HG02973 (cell line): ENCODE results near the gene ERICH6.
A peak's percentile ranks its signal among the peaks of the same experiment; 100 is the strongest.
"Not testable (repeated sequence)": the region's sequence is repeated elsewhere in the genome, so short reads cannot be mapped to it uniquely, and the experiment has no call there.

Source experiments
- ATAC-seq: cut with Tn5 transposase; IDR thresholded peaks from one replicate; pipeline ENCODE4 v1.9.1; 2021; ENCODE audit warnings: moderate library complexity; ENCODE audit not compliant: unreplicated experiment

ERICH6 gene

DNA sequence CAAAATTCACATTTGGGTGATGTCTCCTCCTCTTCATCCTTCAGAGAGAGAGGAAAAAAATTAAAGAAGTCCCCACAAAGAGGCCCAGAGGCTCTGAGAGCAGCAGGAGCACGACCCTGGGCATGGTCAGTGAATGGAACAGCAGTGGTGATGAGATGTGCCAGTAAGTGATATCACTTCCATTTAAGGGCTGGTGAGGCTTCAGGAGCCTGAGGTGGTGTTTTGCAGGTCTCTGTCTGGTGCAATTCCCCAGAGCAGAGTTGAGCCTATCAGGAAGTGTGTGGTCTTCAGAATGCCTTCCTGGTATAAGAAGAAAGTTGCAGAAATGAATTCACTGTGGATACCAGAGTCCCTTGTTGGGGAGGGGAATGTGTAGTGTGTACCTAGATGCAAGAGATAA lies 21.4 kb downstream of the ERICH6 start:
- no peak for ATAC-seq

DNA sequence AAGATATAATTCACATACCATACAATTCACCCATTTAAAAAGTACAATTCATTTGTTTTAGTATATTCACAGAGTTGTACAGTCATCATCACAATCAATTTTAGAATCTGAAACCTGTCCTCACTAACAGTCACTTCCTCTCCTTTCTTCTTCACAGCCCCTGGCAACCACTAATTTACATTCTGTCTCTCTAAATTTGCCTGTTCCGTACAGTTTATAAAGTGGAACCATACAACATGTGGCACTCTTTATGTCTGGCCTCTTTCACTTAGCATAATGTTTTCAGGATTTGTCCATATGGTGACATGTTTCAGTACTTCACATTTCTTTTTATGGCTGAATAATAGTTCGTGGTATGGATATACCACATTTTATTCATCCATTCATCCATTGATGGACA lies 22.7 kb downstream of the ERICH6 start:
- peak; percentile 96 for ATAC-seq

DNA sequence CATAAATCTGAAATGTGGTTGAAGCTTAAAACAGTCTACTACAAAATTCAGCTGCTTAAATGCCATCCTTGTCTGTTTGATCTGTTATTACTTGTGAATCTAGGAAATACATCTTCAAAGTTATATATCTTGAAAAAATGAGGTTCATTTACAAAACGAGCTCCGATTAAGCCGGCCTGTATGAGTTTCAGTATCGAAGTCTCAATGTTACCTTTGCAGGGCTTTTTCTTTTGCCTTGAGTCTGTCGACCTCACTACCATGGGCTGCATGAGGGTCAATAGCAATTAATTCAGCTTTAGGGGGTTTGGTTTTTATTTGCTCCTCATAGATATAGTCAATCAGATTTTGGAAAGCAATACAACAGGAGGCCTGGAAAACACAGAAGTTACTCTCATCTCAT lies 23.2 kb downstream of the ERICH6 start:
- peak; percentile 4 for ATAC-seq

DNA sequence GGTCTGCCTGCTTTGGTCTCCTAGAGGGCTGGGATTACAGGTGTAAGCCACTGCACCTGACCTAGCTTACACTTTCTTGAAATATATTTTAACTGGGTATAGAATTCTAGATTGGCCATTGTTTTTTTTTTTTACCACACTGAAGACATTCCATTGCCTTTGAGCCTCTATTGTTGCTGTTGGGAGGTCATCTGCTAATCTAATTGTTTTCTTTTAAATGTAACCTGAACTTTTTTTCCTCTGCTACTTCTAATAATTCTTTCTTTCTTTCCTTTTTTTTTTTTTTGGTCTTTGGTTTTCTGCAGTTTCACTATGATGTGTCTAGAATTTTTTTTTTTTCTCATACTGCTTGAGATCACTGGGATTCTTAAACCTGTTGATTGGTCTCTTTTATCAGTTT lies 28.1 kb downstream of the ERICH6 start:
- ATAC-seq = no peak

DNA sequence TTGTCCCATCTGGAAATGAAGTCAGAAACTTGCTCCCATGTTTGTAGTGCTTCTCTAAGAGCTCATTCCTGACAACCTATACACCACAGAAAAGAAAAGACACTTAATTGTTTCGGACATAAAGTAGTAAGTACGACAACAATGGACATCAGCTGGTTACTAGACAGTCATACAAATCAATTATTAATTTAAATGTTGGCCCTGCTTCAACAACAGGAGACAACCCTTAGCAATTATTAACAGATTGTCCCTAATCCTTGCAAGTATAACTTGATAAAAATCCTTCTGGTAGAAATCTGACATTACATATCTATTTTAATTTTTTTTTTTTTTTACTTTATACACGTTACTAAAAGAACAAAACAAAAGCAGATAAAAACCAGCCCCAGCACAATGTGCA lies 29.8 kb downstream of the ERICH6 start:
- no peak for ATAC-seq

DNA sequence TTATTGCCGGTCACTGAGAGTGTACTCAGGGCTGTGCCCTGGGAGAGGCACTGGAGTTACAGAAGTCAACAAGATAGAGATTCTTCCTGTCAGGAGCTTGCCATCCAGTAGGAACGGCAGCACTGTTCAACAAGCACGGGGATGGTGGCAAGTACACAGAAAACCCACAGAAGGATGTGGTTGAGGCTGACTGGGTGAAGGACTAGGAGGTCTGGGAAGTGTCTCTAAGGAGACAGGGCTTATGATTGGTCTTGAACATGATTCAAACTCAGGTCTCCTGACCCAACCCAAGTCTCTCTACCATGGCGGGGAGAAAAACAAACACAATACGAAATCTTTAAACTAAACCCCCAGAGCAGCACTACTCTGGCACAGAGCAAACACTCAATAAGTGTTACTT lies 37.6 kb downstream of the ERICH6 start:
- ATAC-seq = no peak

DNA sequence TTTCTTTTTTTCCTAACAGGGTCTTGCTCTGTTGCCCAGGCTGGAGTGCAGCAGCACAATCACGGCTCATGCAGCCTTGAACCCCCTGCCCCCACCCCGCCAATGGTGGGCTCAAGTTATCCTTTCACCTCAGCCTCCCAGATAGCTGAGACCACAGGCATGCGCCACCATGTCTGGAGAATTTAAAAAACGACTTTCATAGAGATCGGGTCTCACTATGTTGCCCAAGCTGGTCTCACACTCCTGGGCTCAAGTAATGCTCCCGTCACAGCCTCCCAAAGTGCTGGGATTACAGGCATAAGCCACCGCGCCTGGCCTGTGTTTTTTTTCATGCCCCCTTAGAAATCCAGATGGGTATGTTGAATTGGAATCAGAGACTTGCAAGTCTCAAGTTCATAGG lies 40.3 kb downstream of the ERICH6 start:
- no peak for ATAC-seq

DNA sequence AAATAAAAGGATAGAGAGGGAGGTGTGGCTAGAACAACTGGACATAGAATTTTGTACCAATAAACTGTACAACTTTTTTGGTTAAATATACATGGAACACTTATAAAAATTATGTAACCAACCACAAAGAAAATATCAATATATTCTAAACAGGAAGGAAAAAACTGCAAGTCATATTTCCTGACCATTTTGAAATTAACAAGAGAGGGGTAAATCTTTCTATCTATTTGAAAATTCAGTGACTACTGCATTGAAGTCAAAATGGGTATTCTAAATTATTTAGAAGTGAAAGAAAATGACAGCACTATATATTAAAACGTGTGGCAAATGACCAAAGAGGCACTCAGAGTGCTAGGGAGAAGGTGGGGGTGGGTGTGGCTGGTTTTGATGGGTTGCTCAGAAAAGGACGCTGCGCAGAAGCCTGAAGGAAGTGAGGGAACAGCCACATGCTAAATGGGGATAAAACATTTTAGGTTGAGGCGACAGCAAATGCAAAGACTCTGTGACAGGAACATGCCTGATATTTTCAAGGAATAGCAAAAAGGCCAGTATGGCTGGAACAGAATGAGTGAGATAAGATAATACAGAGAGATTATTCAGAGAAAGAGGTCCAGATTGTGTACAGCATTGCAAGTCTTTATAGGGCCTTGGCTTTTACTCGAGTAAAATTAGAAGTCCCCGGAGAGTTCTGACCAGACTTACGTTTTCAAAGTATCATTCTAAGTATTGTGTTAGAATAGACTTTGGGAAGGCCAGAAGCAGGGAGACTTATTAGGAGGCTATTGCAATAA lies 41.1 kb downstream of the ERICH6 start:
- no peak for ATAC-seq

DNA sequence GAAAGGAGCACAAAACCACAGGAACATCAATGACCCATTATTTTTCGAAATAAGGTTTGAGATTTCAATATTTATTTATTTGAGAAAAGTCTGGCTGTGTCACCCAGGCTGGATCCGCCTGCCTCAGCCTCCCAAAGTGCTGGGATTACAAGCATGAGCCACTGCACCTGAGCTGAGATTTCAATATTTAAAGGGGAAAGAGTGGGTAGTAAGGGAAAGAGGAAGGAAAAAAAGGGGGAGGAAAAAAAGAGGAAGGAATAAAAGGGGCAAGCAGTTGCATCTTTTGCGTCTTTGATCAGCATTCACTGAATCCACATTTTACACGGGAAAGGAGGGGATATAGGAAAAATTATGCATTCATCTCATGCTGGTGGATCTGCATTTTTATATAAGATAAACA lies 47.4 kb downstream of the ERICH6 start:
- ATAC-seq = no peak

DNA sequence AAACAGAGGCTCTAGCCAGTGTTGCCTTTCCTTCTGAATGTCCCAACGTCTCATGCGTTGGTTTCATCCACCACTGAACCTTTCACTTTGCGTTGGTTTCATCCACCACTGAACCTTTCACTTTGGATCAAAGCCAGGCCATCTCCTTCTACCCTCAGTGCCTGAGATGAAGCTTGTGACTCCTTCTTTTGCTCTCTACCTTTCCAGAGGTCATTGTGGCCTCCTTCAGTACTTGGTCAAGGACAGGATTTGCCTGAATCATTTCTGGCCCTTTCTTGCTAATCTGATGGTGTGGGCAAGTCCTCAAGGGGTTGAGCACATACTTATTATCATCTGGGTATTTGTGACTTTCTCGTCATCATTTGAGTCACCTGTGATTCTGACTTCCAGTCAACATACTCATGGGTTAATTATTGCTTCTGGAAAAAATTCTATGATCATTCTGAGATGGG lies 50.6 kb downstream of the ERICH6 start:
- peak; percentile 62 for ATAC-seq

DNA sequence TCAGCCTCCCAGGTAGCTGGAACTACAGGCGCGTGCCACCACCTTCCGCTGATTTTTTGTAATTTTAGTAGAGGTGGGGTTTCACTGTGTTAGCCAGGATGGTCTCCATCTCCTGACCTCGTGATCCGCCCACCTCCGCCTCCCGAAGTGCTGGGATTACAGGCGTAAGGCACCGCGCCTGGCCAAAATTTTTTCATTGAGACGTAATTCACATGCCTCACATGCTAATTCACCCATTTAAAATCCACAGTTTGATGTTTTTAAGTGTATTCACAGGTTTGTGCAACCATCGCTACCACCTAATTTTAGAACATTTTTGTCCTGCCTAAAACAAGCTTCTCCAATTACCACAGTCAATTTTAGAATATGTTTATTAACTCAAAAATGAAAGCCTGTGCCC lies 63.5 kb downstream of the ERICH6 start:
- ATAC-seq = no peak

DNA sequence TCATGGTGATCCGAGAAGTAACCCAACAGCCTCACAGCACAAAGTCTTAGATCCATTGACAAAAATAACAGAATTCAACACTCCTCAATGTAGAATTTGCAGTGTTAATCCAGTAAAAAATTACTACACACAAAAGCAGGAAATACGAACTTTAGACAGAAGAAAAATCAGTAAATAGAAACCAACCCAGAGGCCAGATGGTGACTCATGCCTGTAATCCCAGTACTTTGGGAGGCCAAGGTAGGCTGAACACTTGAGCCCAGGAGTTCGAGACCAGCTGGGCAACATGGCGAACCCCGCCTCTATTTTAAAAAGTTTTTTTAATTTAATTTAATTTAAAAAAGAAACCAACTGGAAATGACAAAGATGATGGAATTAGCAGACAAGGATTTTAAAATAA lies 64.5 kb downstream of the ERICH6 start:
- no peak for ATAC-seq

DNA sequence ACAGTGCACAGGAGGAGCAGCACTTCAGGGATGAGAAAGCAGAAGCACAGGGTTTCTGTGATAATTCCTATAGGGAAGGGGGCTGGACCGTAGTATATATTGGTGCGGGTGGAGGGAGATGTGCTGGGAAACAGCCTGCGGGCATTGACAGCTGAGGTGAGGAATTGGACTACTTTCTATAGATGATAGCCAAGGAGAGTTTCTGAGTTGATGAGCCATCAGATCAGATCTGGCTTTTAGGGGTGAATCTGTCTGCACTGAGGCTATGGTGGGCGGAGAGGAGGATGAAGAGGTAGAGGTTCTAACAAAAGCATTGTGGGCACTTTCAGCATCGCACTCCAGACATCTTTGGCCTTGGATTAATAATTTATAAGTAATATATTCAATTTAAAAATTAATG lies 67.5 kb downstream of the ERICH6 start:
- ATAC-seq = no peak

DNA sequence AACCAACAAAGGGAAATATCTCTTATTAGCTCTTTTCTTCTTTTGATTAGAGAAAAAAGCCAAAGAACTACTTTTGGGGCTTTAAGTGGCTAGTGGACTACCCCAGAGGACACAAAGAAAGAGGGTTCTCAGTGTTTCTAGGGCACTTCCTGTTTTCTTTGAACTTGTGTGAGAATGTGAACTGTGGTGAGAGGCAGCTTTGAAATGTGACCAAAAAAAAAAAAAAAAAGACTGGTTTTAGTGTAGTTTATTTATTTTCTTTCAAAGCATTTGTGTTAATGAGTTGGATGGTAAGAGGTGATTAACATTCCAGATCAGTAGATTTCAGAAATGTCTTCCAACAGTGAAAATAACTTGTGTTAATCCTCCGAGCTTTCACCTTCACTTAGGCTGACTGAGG lies 68.2 kb downstream of the ERICH6 start:
- no peak for ATAC-seq

DNA sequence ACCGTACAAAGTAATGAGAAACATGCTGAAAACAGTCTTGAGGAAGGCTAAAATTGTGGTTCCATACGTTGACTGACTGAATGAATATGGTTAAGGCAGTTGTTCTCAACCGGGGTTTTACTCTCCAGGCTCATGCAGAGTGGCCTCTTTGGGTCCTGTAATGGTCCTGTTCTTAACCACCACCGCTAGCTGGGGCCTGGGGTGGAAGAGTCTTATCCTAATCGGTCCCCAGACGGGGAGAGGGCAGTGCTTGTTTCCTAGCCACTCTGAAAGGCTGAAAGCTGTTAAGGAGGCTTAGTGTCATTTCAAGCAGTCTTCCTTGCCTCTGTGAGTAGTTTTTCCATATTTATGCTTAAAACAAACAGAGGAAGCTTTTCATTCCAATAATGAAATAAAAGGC lies 68.6 kb downstream of the ERICH6 start:
- no peak for ATAC-seq

DNA sequence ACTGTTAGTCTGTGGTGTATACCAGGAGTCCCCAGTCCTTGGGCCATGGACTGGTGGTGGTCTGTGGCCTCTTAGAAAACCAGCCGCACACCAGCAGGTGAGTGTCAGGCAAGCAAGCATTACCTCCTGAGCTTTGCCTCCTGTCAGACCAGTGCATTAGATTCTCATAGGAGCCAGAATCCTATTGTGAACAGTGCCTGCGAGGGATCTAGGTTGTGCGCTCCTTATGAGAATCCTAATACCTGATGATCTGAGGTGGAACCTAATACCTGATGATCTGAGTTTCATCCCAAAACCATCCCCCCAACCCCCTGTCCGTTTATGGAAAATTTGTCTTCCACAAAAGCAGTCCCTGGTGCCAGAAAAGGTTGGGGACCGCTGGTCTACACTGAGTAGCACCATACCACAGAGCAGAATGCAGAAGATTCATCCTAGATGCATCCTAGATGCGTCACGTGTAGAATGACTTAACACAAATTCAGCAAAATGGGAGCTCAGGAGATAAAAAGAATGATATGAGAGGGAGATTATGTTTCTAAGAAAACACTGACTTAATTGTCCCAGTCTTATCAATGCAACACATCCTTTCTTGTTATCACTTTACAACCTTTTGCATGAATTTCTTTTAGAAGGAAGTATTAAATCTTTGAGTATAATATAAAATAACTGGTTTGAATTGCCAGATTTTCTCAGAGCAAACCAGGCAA lies 72.1 kb downstream of the ERICH6 start:
- ATAC-seq = no peak

DNA sequence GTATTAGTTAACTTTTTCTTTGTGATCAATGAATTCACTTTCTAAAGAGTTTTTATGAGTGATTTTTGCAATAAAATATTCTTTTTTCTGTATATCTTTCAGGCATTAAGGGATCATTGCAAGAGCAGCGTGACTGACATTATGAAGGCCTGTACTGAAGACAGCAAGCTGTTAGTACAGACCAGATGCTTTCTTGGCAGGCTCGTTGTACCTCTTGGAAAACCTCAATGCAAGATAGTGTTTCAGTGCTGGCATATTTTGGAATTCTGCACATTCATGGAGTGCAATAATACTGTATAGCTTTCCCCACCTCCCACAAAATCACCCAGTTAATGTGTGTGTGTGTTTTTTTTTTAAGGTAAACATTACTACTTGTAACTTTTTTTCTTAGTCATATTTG lies 76.2 kb downstream of the ERICH6 start:
- no peak for ATAC-seq

DNA sequence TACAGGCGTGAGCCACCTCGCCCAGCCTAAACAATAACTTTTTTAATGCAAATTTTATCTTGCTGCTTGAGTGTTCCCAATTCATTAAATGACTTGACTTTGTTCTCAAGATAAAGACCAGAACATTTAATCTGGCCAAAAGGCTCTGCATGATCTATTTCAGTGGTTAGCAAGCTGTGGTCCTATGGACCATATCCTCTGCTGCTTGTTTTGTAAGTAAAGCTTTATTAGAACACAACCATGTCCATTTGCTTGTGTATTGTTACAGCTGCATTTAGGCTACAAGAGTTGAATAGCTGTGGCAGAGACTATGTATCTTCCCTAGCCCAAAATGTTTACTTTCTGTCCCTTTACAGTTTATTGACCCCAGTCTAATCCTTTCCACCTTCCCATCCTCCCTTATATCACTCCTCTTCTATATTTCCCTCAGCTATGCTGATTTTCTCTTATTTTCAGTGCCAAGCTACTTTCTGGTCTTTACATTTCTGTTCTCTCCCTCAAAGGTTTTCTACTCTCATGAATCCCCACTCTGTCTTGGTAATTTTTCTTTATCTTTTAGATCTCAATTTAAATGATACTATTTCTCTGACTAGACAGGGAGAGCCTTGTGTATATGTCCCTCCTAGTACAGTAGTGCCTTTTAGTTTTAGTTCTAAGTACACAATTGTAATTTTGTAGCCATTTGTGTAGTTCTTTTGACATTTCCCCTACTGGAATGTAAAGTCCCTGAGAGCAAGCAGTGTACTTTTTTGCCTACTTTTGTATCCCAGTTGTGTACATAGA lies 77.4 kb downstream of the ERICH6 start:
- no peak for ATAC-seq

DNA sequence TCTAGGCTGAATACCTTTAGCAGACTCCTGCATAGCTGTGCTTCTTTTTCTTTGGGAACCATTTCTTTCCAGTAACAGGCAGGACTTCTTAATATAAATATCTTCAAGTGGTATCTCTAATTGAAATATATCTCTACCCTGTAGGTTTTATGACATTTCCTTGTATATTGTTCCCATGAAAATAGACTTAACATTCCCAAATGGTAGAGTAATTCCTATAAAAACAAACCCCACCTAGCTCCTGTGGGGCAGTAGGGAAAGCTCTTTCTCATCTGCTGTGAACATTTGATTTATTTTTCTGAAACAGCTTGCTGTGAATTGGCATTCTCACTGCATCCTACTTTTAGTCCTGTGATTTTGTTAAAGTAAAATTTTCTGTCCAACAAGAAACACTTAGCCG lies 79.8 kb downstream of the ERICH6 start:
- no peak for ATAC-seq

DNA sequence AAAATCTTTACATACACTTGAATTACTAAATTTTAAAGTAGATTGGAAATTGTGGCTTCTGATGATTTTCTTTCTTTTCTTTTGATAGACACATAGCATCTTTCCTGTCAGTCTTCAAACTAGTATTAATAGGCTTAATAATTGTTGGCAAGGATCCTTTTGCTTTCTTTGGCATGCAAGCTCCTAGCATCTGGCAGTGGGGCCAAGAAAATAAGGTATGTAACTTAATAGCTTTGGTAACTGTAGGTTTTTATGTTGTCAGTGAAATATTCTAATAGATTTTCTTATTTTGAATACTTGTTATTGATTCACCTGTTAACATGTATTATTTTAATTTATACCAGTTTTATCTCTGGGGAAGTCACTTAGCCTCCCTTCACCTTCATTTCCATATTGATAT lies 80.8 kb downstream of the ERICH6 start:
- ATAC-seq = not testable (repeated sequence)

DNA sequence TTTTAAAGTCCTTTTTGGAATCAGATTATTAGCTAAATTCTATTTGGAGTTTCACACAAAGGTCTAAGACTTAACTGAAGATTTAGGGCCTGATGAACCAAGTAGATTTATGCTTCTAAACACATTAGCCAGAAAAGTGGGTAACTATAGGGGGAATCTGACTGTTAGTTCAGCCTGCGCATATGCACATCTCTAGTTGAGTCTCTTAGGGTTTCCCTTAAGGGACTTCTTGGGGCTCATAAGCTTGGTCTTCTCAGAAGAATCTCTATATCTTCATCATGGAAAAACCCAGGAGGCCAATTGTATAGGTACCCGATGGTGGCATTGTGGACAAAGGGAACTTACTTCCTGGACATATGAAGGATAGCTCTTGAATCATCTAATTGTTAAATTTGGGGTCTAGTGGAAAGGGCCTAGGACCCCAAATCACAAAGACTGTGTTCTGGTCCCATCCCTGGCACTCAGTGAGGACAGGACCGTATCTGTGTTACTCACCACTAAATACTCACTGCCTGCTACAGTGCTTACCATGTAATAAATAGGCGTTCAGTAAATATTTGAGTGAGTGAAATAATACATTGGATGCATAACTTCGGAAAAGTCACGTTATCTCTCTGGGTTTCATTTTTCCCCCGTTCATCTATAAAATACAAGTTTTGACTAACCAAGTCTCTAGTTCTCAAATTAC lies 83.6 kb downstream of the ERICH6 start:
- no peak for ATAC-seq
